Nephron (organoid): ENCODE measurements around the gene CSKMT.
A peak's percentile ranks its signal among the peaks of the same experiment; 100 is the strongest.

Source experiments
- H3K27ac Mint-ChIP-seq, 3 experiments: 2 replicates each; pipeline ENCODE4 v1.8.0; 2020; ENCODE audit warnings: mixed read lengths in 3 of 3, mild to moderate bottlenecking in 2 of 3, moderate library complexity in 1 of 3
- H3K27me3 Mint-ChIP-seq: 2 replicates; pipeline ENCODE4 v1.8.0; 2021; ENCODE audit warnings: low read depth, mild to moderate bottlenecking, moderate library complexity, mixed read lengths
- H3K36me3 Mint-ChIP-seq: 2 replicates; pipeline ENCODE4 v1.8.0; 2020; ENCODE audit warnings: low read depth, mixed read lengths
- H3K4me1 Mint-ChIP-seq: 2 replicates; pipeline ENCODE4 v1.8.0; 2020; ENCODE audit warnings: mixed read lengths
- H3K4me3 Mint-ChIP-seq, 3 experiments: 2 replicates each; pipeline ENCODE4 v1.8.0; 2020; ENCODE audit warnings: mild to moderate bottlenecking in 3 of 3, mixed read lengths in 3 of 3, moderate library complexity in 2 of 3
- H3K9me3 Mint-ChIP-seq: 2 replicates; pipeline ENCODE4 v1.8.0; 2020; ENCODE audit warnings: mixed read lengths
- CTCF ChIP-seq, 3 experiments: fragments of 200-600 bp; sonication (generic); IDR thresholded peaks; one replicate each; pipeline ENCODE4 v1.5.0; 2021; ENCODE audit warnings: antibody characterized with exemption in 3 of 3; ENCODE audit not compliant: unreplicated experiment in 3 of 3

Gene CSKMT

GRCh38 chr11:62678433-62678769 lies 13.3 kb downstream of the CSKMT start:
- H3K4me1 Mint-ChIP-seq, result peaks cover 30% of the 10 kb centered on the region
- no peaks in the 10 kb centered on the region for H3K27me3 Mint-ChIP-seq
- peak overlapping the region; percentile 98 to 99 (median 98) for H3K27ac Mint-ChIP-seq
- no peaks in the 10 kb centered on the region for H3K9me3 Mint-ChIP-seq
- H3K36me3 Mint-ChIP-seq, result peaks cover 27% of the 10 kb centered on the region
- H3K4me3 Mint-ChIP-seq, result peak overlapping the region; percentile 90 to 94 (median 92)
- TF ChIP-seq CTCF (IDR thresholded peaks at IDR 0.05; ENCODE audit: unreplicated experiment in 3 of 3), result no peak

DNA sequence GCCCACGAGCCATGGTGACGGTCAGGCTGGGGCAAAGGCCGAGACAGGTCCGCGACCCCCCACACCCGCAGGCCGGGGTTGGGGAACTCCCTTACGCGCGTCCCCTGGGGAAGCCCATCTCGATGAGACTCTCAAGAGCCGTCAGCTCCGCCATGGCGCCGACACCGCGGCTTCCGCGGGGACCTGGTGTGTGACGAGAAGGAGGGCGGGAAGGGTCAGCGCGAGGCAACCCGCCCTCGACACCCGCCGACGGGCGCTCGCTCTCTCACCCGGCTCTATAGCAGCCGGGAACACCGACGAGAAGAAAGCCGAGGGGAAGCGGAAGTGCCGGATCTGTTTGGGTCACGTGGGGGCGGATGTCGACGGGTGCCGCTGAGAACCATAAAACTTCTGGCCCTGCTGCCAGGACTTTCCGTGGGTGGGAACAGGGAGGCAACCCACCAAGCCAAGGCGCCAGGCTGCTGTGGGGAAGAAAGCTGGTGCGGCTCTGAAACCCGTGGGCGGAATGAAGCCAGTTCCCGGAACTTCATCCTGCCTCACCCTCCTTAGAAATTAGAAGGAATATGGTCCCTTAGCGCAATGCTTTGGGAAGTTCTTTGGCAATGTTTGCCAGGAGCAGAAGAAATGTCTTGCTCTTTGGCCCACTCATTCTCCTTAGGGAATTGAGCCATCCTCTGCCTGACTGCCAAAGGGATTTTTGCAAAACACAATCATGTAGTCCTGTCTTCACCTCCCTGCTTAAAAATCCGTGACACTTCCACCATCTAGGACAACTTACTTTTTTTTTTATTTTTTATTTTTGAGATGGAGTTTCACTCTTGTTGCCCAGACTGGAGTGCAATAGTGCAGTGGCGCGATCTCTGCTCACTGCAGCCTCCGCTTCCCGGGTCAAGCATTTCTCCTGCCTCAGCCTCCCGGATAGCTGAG lies 13.9 kb downstream of the CSKMT start, which contains the start of gene UBXN1:
UBXN1 (minus strand) TSS at position 304 of the 927 bp plus-strand sequence; CDS start at position 154, 150 bp downstream.
- no peaks in the 10 kb centered on the region for H3K9me3 Mint-ChIP-seq
- H3K27ac Mint-ChIP-seq, result peak within 1 kb of the TSS; percentile 98 to 99 (median 98)
- H3K4me3 Mint-ChIP-seq, result peak within 1 kb of the TSS; percentile 90 to 94 (median 92)
- no peaks in the 10 kb centered on the region for H3K27me3 Mint-ChIP-seq
- peaks cover 30% of the 10 kb centered on the region for H3K4me1 Mint-ChIP-seq
- peaks cover 24% of the 10 kb centered on the region for H3K36me3 Mint-ChIP-seq
- TF ChIP-seq CTCF (IDR thresholded peaks at IDR 0.05; ENCODE audit: unreplicated experiment in 3 of 3), result no peak

GRCh38 chr11:62680825-62681240 lies 15.7 kb downstream of the CSKMT start:
- no peaks in the 10 kb centered on the region for H3K9me3 Mint-ChIP-seq

GRCh38 chr11:62682518-62682917 lies 17.4 kb downstream of the CSKMT start:
- H3K27me3 Mint-ChIP-seq, result no peaks in the 10 kb centered on the region
- no peak overlapping the region for H3K4me3 Mint-ChIP-seq
- H3K9me3 Mint-ChIP-seq, result no peaks in the 10 kb centered on the region
- peaks cover 6% of the 10 kb centered on the region for H3K36me3 Mint-ChIP-seq
- peaks cover 22% of the 10 kb centered on the region for H3K4me1 Mint-ChIP-seq
- H3K27ac Mint-ChIP-seq, result no peak overlapping the region
- no peak for TF ChIP-seq CTCF (IDR thresholded peaks at IDR 0.05; ENCODE audit: unreplicated experiment in 3 of 3)

More at GRCh38 chr11:62680825-62681240, 15.7 kb downstream of the CSKMT start:
- H3K4me1 Mint-ChIP-seq, result peaks cover 30% of the 10 kb centered on the region
- TF ChIP-seq CTCF (IDR thresholded peaks at IDR 0.05; ENCODE audit: unreplicated experiment in 3 of 3), result peak; percentile 51 to 60 (median 58)
- peaks cover 16% of the 10 kb centered on the region for H3K36me3 Mint-ChIP-seq
- H3K27ac Mint-ChIP-seq, result peak overlapping the region; percentile 96 to 98 (median 96)
- no peaks in the 10 kb centered on the region for H3K27me3 Mint-ChIP-seq
- H3K4me3 Mint-ChIP-seq, result peak overlapping the region; percentile 76 to 89 (median 85)

GRCh38 chr11:62687508-62688396 lies 22.6 kb downstream of the CSKMT start:
- no peaks in the 10 kb centered on the region for H3K27me3 Mint-ChIP-seq
- no peaks in the 10 kb centered on the region for H3K9me3 Mint-ChIP-seq

More at GRCh38 chr11:62687508-62688396, 22.6 kb downstream of the CSKMT start:
- Mint-ChIP-seq H3K36me3 (peaks cover 21% of the 10 kb centered on the region), H3K4me3 (no peak overlapping the region), H3K4me1 (peaks cover 21% of the 10 kb centered on the region), H3K27ac (peak overlapping the region in 2 of 3 experiments; percentile 95 to 98)
- no peak for TF ChIP-seq CTCF (IDR thresholded peaks at IDR 0.05; ENCODE audit: unreplicated experiment in 3 of 3)
